OCI-LY1 (cell line): Measurements from ENCODE around the gene FYB1.

ENCODE experiments used
- CTCF ChIP-seq: fragments of 200-600 bp; sonication (generic), shearing (Covaris generic); IDR thresholded peaks from 2 replicates; pipeline ENCODE4 v1.5.1; 2017; ENCODE audit warnings: mild to moderate bottlenecking, antibody characterized with exemption, low read length, moderate library complexity, mixed read lengths
- EZH2 ChIP-seq: fragments of 200-600 bp; sonication (generic), shearing (Covaris generic); IDR thresholded peaks from 2 replicates; pipeline ENCODE4 v1.8.0; 2017; ENCODE audit warnings: borderline replicate concordance, mixed run types, mild to moderate bottlenecking, antibody characterized with exemption, low read length, moderate library complexity, mixed read lengths

- TF ChIP-seq CTCF: peak; percentile 85
- no peak for TF ChIP-seq EZH2
Observed at GRCh38 chr5:39217365-39218281, 1.7 kb downstream of the FYB1 start.
